Panc1 (cell line): Measurements from ENCODE around the gene MFSD6. TPM values are rescaled to one million over a fixed set of nuclear protein-coding genes. Genes with fewer than 3 reads are reported as not detected.

Source experiments
- ATAC-seq: fragments of 200-7000 bp; cut with Tn5 transposase; 2 replicates; pipeline ENCODE4 v1.9.1; 2020; ENCODE audit warnings: mild to moderate bottlenecking, moderate library complexity
- BruUV-seq: library from RNA; stranded (reverse); fragments of 400-500 nt; replicated peaks from 2 replicates; lab custom pipeline; 2021; lab: Mats Ljungman, UMichigan
- CTCF ChIA-PET: fragments of 300-600 bp; sonication (Branson Sonifier 250); formaldehyde crosslinking; loops from one replicate; lab custom pipeline; 2022; ENCODE audit warnings: antibody characterized with exemption; lab: Charles Lee
- POLR2A ChIA-PET: fragments of 300-600 bp; sonication (Branson Sonifier 250); formaldehyde crosslinking; loops from one replicate; lab custom pipeline; 2022; ENCODE audit warnings: antibody characterized with exemption; lab: Charles Lee
- DNase-seq: peaks from one replicate; pipeline ENCODE4 v3.0.0-alpha.2; 2010; ENCODE audit warnings: low read depth, low spot score
- H3K27ac ChIP-seq: 2 replicates; pipeline ENCODE4 v1.5.1; 2011; ENCODE audit warnings: mild to moderate bottlenecking, low read length, inconsistent platforms
- H3K27me3 ChIP-seq: fragments of 200-500 bp; sonication (Bioruptor generic); 2 replicates; pipeline ENCODE4 v1.6.0; 2014; ENCODE audit warnings: low read length, inconsistent platforms; ENCODE audit not compliant: control insufficient read depth, insufficient read depth
- H3K36me3 ChIP-seq: fragments of 200-500 bp; sonication (Bioruptor generic); 2 replicates; pipeline ENCODE4 v1.5.1; 2014; ENCODE audit warnings: inconsistent platforms, mild to moderate bottlenecking, low read length, moderate library complexity; ENCODE audit not compliant: control insufficient read depth, insufficient read depth
- H3K4me1 ChIP-seq: 2 replicates; pipeline ENCODE4 v1.5.1; 2011; ENCODE audit warnings: inconsistent platforms, mild to moderate bottlenecking, low read length, moderate library complexity; ENCODE audit not compliant: control insufficient read depth, insufficient read depth
- H3K4me3 ChIP-seq, 2 experiments: 2 replicates each; pipeline ENCODE4 v1.5.1; 2011 to 2012; ENCODE audit warnings: low read depth in 2 of 2, low read length in 2 of 2, mild to moderate bottlenecking in 2 of 2, inconsistent platforms in 1 of 2, moderate library complexity in 1 of 2
- H3K9me3 ChIP-seq: fragments of 200-500 bp; sonication (Bioruptor generic); 2 replicates; pipeline ENCODE4 v1.5.1; 2014; ENCODE audit warnings: low read depth, mild to moderate bottlenecking, inconsistent platforms, low read length, moderate library complexity; ENCODE audit not compliant: control insufficient read depth, insufficient read depth
- CTCF ChIP-seq: fragments of 450-650 bp; IDR thresholded peaks from 2 replicates; pipeline ENCODE4 v1.5.1; 2017; ENCODE audit warnings: mild to moderate bottlenecking
- POLR2AphosphoS5 ChIP-seq: IDR thresholded peaks from 2 replicates; pipeline ENCODE4 v1.6.1; 2012; ENCODE audit warnings: mild to moderate bottlenecking, low read depth, low read length, moderate library complexity
- SIN3A ChIP-seq: IDR thresholded peaks from 2 replicates; pipeline ENCODE4 v1.6.1; 2012; ENCODE audit warnings: low read depth, mild to moderate bottlenecking, low read length, moderate library complexity, borderline replicate concordance; ENCODE audit not compliant: insufficient read depth
- TCF7L2 ChIP-seq: IDR thresholded peaks from 2 replicates; pipeline ENCODE4 v1.6.1; 2011; ENCODE audit warnings: mild to moderate bottlenecking, low read depth, low read length, inconsistent platforms
- in situ Hi-C: cut with HindIII; loops from 2 replicates; pipeline ENCODE4 v1.10.0; 2016; ENCODE audit warnings: low sequenced_read_pairs, low pct_unique_long_range_greater_than_20kb
- intact Hi-C: fragments of 100-400 bp; cut with micrococcal nuclease; formaldehyde crosslinking; loops from one replicate; pipeline ENCODE4 v1.10.0; 2022; ENCODE audit not compliant: unreplicated experiment
- total RNA-seq: library from RNA; stranded (reverse); gene quantifications from one replicate; pipeline ENCODE4 v1.2.1, GENCODE V29; 2021; ENCODE audit not compliant: unreplicated experiment
- TF ChIP-seq, protein P1 (sequence below), 2 experiments: IDR thresholded peaks; 2 replicates each; pipeline ENCODE4 v1.6.1; 2011 to 2012; ENCODE audit warnings: low read depth in 2 of 2, control low read depth in 1 of 2, low read length in 1 of 2, mild to moderate bottlenecking in 1 of 2, moderate library complexity in 1 of 2; ENCODE audit not compliant: insufficient read depth in 1 of 2

Gene MFSD6
- total RNA-seq, 1 experiment from 2014 or later, result 10.4 TPM

DNA sequence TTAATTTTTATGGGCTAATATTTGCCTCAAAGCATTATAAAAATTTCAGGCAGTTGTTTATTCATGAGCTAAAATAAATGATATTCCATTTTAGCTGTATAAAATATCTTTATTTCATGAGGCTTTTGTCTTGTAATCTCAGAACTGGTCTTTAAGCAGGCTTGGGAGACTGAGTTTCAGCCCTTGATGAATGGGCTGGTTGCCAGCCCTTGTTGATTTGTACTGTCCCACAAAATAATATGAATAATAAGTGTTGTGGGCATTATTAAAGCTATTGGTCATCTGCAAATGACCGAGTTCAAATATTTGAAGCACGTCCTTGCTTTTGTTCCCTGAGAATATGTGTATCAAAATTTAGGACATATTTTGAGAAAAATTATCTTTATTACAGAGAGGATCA is 46.6 kb upstream of the MFSD6 start:
- ChIA-PET POLR2A (no interaction called here), CTCF (no interaction called here)
- intact Hi-C loops, result no loop called here
- H3K9me3 ChIP-seq, result no peaks in the 10 kb centered on the region
- ATAC-seq (no peak), DNase-seq (no peak)
- H3K4me1 ChIP-seq, result peaks cover 9% of the 10 kb centered on the region
- no peak overlapping the region for H3K4me3 ChIP-seq
- in situ Hi-C loops, result no loop called here
- H3K36me3 ChIP-seq, result no peaks in the 10 kb centered on the region
- H3K27me3 ChIP-seq, result no peaks in the 10 kb centered on the region
- TF ChIP-seq, protein P1, sequence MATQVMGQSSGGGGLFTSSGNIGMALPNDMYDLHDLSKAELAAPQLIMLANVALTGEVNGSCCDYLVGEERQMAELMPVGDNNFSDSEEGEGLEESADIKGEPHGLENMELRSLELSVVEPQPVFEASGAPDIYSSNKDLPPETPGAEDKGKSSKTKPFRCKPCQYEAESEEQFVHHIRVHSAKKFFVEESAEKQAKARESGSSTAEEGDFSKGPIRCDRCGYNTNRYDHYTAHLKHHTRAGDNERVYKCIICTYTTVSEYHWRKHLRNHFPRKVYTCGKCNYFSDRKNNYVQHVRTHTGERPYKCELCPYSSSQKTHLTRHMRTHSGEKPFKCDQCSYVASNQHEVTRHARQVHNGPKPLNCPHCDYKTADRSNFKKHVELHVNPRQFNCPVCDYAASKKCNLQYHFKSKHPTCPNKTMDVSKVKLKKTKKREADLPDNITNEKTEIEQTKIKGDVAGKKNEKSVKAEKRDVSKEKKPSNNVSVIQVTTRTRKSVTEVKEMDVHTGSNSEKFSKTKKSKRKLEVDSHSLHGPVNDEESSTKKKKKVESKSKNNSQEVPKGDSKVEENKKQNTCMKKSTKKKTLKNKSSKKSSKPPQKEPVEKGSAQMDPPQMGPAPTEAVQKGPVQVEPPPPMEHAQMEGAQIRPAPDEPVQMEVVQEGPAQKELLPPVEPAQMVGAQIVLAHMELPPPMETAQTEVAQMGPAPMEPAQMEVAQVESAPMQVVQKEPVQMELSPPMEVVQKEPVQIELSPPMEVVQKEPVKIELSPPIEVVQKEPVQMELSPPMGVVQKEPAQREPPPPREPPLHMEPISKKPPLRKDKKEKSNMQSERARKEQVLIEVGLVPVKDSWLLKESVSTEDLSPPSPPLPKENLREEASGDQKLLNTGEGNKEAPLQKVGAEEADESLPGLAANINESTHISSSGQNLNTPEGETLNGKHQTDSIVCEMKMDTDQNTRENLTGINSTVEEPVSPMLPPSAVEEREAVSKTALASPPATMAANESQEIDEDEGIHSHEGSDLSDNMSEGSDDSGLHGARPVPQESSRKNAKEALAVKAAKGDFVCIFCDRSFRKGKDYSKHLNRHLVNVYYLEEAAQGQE (IDR thresholded peaks at IDR 0.05; ENCODE audit: insufficient read depth in 1 of 2, low read depth in 2 of 2, low read length in 1 of 2), result no peak
- TF ChIP-seq CTCF (no peak), SIN3A (no peak), POLR2AphosphoS5 (no peak), TCF7L2 (no peak)
- no TSS peak for BruUV-seq
- no peak overlapping the region for H3K27ac ChIP-seq

GRCh38 chr2:190362894-190363293 is 45.3 kb upstream of the MFSD6 start:
- in situ Hi-C loops, result no loop called here

More at GRCh38 chr2:190362894-190363293, 45.3 kb upstream of the MFSD6 start:
- ChIA-PET CTCF (no interaction called here), POLR2A (no interaction called here)
- TF ChIP-seq, protein P1 (IDR thresholded peaks at IDR 0.05; ENCODE audit: insufficient read depth in 1 of 2, low read depth in 2 of 2, low read length in 1 of 2), result no peak
- TF ChIP-seq CTCF (no peak), TCF7L2 (no peak)
- no peak for ATAC-seq
- H3K9me3 ChIP-seq, result no peaks in the 10 kb centered on the region
- peaks cover 9% of the 10 kb centered on the region for H3K4me1 ChIP-seq
- no peak overlapping the region for H3K27ac ChIP-seq
- intact Hi-C loops, result no loop called here
- H3K4me3 ChIP-seq, result no peak overlapping the region
- no peak for DNase-seq
- no peaks in the 10 kb centered on the region for H3K36me3 ChIP-seq
- no peaks in the 10 kb centered on the region for H3K27me3 ChIP-seq
- BruUV-seq, result no TSS peak
